ENCODE results near the gene RTN3. TPM values are rescaled to one million over a fixed set of nuclear protein-coding genes. Genes with fewer than 3 reads are reported as not detected.
A peak's percentile ranks its signal among the peaks of the same experiment; 100 is the strongest.
"Not testable (repeated sequence)": the region's sequence is repeated elsewhere in the genome, so short reads cannot be mapped to it uniquely, and the experiment has no call there.

RTN3 gene
- total RNA-seq, 1 donor from 2014 or later = 45.0 TPM

DNA sequence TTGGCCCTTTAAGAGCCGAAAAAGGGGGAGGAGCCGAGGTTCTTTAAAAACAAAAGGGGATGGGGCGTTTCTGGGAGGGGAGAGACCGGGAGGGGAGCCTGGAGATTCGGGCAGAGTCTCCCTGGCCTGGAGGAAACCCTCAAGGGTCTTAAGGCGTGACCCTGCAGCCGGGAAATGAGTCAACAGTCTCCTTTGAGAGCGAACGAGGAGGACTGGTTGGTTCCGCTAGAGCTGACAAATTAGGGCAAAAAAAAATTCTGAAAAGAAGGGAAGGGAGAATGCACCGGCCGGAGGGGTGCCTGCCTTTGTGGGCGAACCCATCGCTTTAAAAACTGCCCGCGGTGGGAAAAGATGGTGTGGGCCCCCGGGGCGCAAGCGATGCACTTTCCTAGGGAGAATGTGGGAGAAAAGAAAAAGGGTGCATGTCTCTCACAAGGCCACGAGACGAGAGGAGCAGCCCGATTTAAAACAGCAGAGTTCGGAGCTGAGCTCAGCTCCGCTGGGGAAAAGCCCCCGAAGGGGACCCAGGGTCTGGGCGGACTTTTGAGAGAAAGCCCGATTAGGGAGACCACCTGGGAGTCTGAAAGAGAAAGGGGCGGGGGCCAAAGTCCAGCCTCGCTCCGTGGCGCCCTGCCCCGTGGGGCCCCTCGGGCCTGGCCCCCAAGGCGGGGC lies 86.4 kb downstream of the RTN3 start:
- peak; percentile 63 for DNase-seq
- peaks cover 66% of the 10 kb centered on the region for H3K4me1 ChIP-seq
- peak overlapping the region; percentile 95 for H3K4me3 ChIP-seq
- TF ChIP-seq, protein P1, sequence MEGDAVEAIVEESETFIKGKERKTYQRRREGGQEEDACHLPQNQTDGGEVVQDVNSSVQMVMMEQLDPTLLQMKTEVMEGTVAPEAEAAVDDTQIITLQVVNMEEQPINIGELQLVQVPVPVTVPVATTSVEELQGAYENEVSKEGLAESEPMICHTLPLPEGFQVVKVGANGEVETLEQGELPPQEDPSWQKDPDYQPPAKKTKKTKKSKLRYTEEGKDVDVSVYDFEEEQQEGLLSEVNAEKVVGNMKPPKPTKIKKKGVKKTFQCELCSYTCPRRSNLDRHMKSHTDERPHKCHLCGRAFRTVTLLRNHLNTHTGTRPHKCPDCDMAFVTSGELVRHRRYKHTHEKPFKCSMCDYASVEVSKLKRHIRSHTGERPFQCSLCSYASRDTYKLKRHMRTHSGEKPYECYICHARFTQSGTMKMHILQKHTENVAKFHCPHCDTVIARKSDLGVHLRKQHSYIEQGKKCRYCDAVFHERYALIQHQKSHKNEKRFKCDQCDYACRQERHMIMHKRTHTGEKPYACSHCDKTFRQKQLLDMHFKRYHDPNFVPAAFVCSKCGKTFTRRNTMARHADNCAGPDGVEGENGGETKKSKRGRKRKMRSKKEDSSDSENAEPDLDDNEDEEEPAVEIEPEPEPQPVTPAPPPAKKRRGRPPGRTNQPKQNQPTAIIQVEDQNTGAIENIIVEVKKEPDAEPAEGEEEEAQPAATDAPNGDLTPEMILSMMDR (IDR thresholded peaks at IDR 0.05; ENCODE audit: borderline replicate concordance) = no peak
- H3K27ac ChIP-seq (replicated peaks) = peak overlapping the region; percentile 91
- no peaks in the 10 kb centered on the region for H3K36me3 ChIP-seq
- no peaks in the 10 kb centered on the region for H3K27me3 ChIP-seq (ENCODE audit: low read depth)
- no peaks in the 10 kb centered on the region for H3K9me3 ChIP-seq (replicated peaks)
- intact Hi-C loops (cut with micrococcal nuclease) = no loop called here

DNA sequence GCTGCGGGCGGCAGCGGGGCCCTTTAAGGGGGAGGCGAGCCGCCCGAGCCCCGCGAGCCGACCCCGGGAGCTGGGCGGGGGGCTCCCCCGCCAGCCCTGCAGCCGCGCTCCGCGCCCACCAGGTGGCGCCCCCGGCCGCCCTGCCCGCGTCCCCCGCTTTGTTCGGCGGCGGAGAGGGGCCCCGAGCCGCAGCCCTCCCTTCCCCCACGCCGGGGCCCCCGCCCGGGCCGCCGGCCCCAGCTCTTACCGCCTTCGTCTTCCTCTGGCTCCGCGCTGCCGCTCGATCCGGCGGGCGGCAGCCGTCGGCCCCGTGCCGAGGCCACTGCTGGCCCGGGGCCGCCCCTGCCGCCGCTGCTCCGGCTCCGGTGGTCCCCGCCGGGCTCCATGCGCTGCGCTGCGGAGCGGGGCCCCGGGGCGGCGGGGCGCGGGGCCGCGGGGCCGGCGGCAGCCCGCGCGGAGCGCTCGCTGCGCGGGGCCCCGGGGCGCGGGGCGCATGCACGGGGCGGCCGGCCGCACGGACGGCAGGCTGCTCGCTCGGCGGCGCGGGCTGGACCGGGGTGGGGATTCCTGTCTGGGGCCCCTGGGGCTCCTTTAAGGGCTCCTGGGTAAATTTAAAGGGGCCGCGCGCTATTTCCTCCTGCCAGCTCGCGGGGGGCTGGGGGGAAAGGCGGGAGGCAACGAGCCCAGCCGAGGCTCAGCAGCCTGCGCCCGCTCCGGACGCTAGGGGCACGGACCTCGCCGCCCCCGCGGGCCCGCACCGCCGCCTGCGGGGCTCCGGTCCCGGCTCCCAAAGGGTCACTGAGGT lies 87.1 kb downstream of the RTN3 start, which contains the start of gene ZFTA:
Gene ZFTA, minus strand, starts transcription at position 539 of the 805 bp plus-strand sequence. Its CDS starts 153 bp downstream, at position 386.
- TF ChIP-seq, protein P1 (IDR thresholded peaks at IDR 0.05; ENCODE audit: borderline replicate concordance) = peak; percentile 89
- peak within 1 kb of the TSS; percentile 95 for H3K4me3 ChIP-seq
- peak within 1 kb of the TSS; percentile 91 for H3K27ac ChIP-seq (replicated peaks)
- intact Hi-C loops (cut with micrococcal nuclease) = no loop called here
- DNase-seq = peak; percentile 71
- no peaks in the 10 kb centered on the region for H3K9me3 ChIP-seq (replicated peaks)
- H3K27me3 ChIP-seq (ENCODE audit: low read depth) = no peaks in the 10 kb centered on the region
- no peaks in the 10 kb centered on the region for H3K36me3 ChIP-seq
- peaks cover 59% of the 10 kb centered on the region for H3K4me1 ChIP-seq

DNA sequence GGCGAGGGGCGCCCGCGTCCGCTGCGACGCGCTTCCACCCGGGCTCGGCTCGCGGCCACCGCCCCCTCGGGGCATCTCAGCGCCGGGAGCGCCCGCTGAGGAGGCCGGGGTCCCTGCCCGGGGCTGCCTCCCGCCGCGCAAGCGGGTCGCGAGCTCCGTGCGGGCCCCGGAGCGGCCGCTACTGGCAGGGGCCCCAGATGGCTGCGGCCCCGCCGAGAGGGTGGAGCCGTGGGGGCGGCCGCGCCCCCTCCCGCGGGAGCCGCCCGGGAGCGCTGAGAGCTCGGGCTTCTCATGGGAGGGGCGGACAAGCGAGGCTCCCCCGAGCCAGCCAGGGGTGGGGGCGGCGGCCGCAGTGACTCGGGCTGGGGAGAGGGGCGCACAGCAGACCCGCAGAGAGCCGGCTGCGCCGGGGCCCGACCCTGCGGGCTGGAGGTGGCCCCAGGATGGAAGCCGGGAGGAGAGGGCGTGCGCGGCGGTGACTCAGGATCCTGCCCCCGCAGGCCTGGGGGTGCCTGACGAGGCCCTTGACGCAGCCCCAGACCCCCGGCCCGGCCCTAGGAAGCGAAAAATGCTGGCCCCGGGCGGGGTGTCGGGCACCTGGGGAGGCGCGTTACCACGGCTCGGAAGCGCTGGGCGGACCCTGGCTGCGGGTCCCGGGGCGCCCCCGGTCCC lies 87.9 kb downstream of the RTN3 start:
- Histone ChIP-seq H3K9me3 (replicated peaks) (no peaks in the 10 kb centered on the region), H3K27me3 (ENCODE audit: low read depth) (no peaks in the 10 kb centered on the region), H3K27ac (replicated peaks) (peak overlapping the region; percentile 91), H3K4me1 (peaks cover 55% of the 10 kb centered on the region), H3K4me3 (peak overlapping the region; percentile 95), H3K36me3 (no peaks in the 10 kb centered on the region)
- DNase-seq = peak; percentile 51
- intact Hi-C loops (cut with micrococcal nuclease) = no loop called here
- TF ChIP-seq, protein P1 (IDR thresholded peaks at IDR 0.05; ENCODE audit: borderline replicate concordance) = no peak

DNA sequence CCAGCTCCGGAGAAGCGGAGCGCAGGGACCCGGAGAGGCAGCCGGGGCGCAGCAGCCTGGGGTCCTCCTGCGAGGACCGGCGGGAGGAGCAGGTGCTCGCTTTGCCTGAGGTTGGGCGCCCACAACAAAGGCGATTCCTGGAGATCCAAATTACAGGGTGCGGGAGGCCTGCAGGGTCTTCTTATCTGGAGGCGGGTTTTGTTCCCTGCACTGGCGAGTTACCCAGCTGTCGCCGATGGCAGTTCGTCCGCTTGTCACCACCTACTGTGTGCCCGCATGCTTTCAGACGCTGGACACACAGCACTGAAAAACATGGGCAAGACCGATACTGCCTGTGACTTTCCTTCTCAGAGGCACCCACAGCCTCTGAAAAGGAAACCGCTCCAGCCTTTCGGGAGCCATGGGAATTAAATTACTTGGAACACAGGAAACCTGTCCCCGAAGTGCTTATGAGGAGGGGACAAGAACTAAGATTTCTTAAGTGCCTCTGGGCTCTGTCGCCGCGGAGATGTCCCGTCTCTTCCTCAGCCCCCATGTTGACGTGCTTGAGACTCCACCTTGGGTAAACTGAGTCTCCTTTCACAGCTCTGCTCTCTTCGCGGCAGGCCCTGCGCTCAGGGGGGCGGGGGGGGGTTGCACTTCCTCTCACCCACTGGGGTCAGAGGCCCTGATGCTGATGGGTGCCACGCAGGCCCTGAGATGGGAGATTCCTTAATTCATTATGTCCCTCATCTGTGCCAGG lies 88.6 kb downstream of the RTN3 start:
- TF ChIP-seq, protein P1 (IDR thresholded peaks at IDR 0.05; ENCODE audit: borderline replicate concordance) = no peak
- DNase-seq = no peak
- no peaks in the 10 kb centered on the region for H3K27me3 ChIP-seq (ENCODE audit: low read depth)
- H3K36me3 ChIP-seq = no peaks in the 10 kb centered on the region
- H3K9me3 ChIP-seq (replicated peaks) = no peaks in the 10 kb centered on the region
- peak overlapping the region; percentile 91 for H3K27ac ChIP-seq (replicated peaks)
- intact Hi-C loops (cut with micrococcal nuclease) = no loop called here
- peak overlapping the region; percentile 95 for H3K4me3 ChIP-seq
- H3K4me1 ChIP-seq = peaks cover 49% of the 10 kb centered on the region

DNA sequence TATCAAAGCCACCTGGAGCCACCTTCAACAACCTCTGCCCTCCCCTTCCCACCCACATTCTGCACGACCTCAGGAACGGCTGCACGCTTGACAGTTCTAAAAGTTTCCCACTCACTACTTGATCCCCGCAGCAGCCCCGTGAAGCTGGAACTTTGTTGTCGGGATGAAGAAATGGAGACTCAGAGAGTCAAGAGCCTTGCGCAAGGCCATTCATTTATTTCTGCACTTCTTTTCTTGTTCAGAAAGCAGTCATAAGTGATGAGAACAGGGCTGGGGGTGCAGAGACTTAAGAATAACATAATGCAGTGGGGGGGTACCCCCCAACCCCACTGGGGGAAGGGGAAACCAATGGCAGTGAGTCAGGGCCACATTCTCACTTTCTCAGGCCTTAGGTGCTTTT lies 89.5 kb downstream of the RTN3 start:
- H3K4me1 ChIP-seq = peaks cover 41% of the 10 kb centered on the region
- intact Hi-C loops (cut with micrococcal nuclease) = no loop called here
- no peaks in the 10 kb centered on the region for H3K9me3 ChIP-seq (replicated peaks)
- no peak for DNase-seq
- TF ChIP-seq, protein P1 (IDR thresholded peaks at IDR 0.05; ENCODE audit: borderline replicate concordance) = no peak
- no peak overlapping the region for H3K4me3 ChIP-seq
- H3K36me3 ChIP-seq = no peaks in the 10 kb centered on the region
- peak overlapping the region; percentile 91 for H3K27ac ChIP-seq (replicated peaks)
- no peaks in the 10 kb centered on the region for H3K27me3 ChIP-seq (ENCODE audit: low read depth)

DNA sequence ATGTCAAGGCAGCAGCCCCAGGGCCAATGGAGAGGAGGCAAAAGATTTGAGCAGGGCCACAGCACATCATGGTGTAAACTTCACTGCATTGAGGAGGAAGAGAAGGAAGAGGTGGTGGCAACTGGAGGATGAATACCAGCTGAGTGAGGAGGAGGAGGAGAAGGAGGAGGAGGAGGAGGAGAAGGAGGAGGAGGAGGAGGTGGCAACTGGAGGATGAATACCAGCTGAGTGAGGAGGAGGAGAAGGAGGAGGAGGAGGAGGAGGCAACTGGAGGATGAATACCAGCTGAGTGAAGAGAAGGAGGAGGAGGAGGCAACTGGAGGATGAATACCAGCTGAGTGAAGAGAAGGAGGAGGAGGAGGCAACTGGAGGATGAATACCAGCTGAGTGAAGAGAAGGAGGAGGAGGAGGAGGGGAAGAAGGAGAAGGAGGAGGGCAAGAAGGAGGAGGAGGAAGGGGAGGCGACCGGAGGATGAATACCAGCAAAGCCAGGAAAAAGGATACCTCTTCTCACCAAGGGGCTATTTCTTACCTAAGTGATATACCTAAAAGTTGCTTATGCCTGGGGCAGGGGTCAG lies 90.5 kb downstream of the RTN3 start:
- H3K9me3 ChIP-seq (replicated peaks); H3K36me3 ChIP-seq; DNase-seq; H3K4me3 ChIP-seq; H3K27ac ChIP-seq (replicated peaks); intact Hi-C loops (cut with micrococcal nuclease); H3K27me3 ChIP-seq (ENCODE audit: low read depth): not testable (repeated sequence)
- H3K4me1 ChIP-seq = peaks cover 30% of the 10 kb centered on the region

Measured in left ventricle myocardium inferior (tissue), 1 donor.